ENCODE data around the gene XXYLT1.

Gene XXYLT1

GRCh38 chr3:195143221-195143620 lies 127.7 kb downstream of the XXYLT1 start:
- no peaks in the 10 kb centered on the region for H3K27me3 ChIP-seq (ENCODE audit: insufficient read depth, insufficient read length)
- H3K9me3 ChIP-seq (ENCODE audit: insufficient read depth, low read length), result peaks cover 17% of the 10 kb centered on the region
- H3K36me3 ChIP-seq (ENCODE audit: insufficient read depth, insufficient read length, low read length), result peaks cover 14% of the 10 kb centered on the region
- H3K4me3 ChIP-seq (ENCODE audit: insufficient read length, low read depth), result no peak overlapping the region
- H3K4me1 ChIP-seq (ENCODE audit: insufficient read depth, insufficient read length), result peaks cover 3% of the 10 kb centered on the region
- no peak for DNase-seq (ENCODE audit: low read depth, low spot score)
- H3K9ac ChIP-seq (ENCODE audit: insufficient read length, low read depth), result no peak overlapping the region
- TF ChIP-seq YY1 (IDR thresholded peaks at IDR 0.05; ENCODE audit: insufficient read depth, insufficient read length) (no peak), SUZ12 (IDR thresholded peaks at IDR 0.05; ENCODE audit: extremely low read depth, insufficient read depth, insufficient read length) (no peak), ZNF274 (IDR thresholded peaks at IDR 0.05; ENCODE audit: low read depth, low read length) (no peak)

GRCh38 chr3:195142519-195142918 lies 128.4 kb downstream of the XXYLT1 start:
- H3K9ac ChIP-seq (ENCODE audit: insufficient read length, low read depth), result no peak overlapping the region
- DNase-seq (ENCODE audit: low read depth, low spot score), result no peak
- H3K36me3 ChIP-seq (ENCODE audit: insufficient read depth, insufficient read length, low read length), result peaks cover 14% of the 10 kb centered on the region
- TF ChIP-seq ZNF274 (IDR thresholded peaks at IDR 0.05; ENCODE audit: low read depth, low read length) (no peak), YY1 (IDR thresholded peaks at IDR 0.05; ENCODE audit: insufficient read depth, insufficient read length) (no peak), SUZ12 (IDR thresholded peaks at IDR 0.05; ENCODE audit: extremely low read depth, insufficient read depth, insufficient read length) (no peak)
- peaks cover 3% of the 10 kb centered on the region for H3K4me1 ChIP-seq (ENCODE audit: insufficient read depth, insufficient read length)
- H3K27me3 ChIP-seq (ENCODE audit: insufficient read depth, insufficient read length), result no peaks in the 10 kb centered on the region
- peaks cover 17% of the 10 kb centered on the region for H3K9me3 ChIP-seq (ENCODE audit: insufficient read depth, low read length)
- H3K4me3 ChIP-seq (ENCODE audit: insufficient read length, low read depth), result no peak overlapping the region

GRCh38 chr3:195140816-195141793 lies 129.9 kb downstream of the XXYLT1 start:
- Histone ChIP-seq H3K36me3 (ENCODE audit: insufficient read depth, insufficient read length, low read length) (peaks cover 19% of the 10 kb centered on the region), H3K4me3 (ENCODE audit: insufficient read length, low read depth) (no peak overlapping the region), H3K4me1 (ENCODE audit: insufficient read depth, insufficient read length) (peaks cover 3% of the 10 kb centered on the region), H3K9me3 (ENCODE audit: insufficient read depth, low read length) (peaks cover 17% of the 10 kb centered on the region), H3K27me3 (ENCODE audit: insufficient read depth, insufficient read length) (no peaks in the 10 kb centered on the region), H3K9ac (ENCODE audit: insufficient read length, low read depth) (no peak overlapping the region)
- no peak for DNase-seq (ENCODE audit: low read depth, low spot score)
- no peak for TF ChIP-seq SUZ12 (IDR thresholded peaks at IDR 0.05; ENCODE audit: extremely low read depth, insufficient read depth, insufficient read length)
- TF ChIP-seq ZNF274 (IDR thresholded peaks at IDR 0.05; ENCODE audit: low read depth, low read length), result no peak
- no peak for TF ChIP-seq YY1 (IDR thresholded peaks at IDR 0.05; ENCODE audit: insufficient read depth, insufficient read length)

DNA sequence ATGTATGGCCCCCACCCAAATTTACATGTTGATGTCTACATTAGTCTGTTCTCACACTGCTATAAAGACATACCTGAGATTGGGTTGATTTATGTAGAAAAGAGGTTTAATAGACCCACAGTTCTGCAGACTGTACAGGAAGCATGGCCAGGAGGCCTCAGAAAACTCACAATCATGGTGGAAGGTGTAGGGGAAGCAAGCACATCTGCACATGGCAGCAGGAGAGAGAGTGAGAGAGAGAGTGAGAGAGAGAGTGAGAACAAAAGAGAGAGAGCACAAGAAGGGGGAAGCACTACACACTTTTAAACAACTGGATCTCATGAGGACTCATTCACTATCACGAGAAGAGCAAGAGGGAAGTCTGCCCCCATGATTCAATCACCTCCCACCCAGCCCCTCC lies 130.5 kb downstream of the XXYLT1 start:
- peaks cover 3% of the 10 kb centered on the region for H3K4me1 ChIP-seq (ENCODE audit: insufficient read depth, insufficient read length)
- peaks cover 17% of the 10 kb centered on the region for H3K9me3 ChIP-seq (ENCODE audit: insufficient read depth, low read length)
- H3K9ac ChIP-seq (ENCODE audit: insufficient read length, low read depth), result no peak overlapping the region
- no peak for DNase-seq (ENCODE audit: low read depth, low spot score)
- TF ChIP-seq SUZ12 (IDR thresholded peaks at IDR 0.05; ENCODE audit: extremely low read depth, insufficient read depth, insufficient read length) (no peak), YY1 (IDR thresholded peaks at IDR 0.05; ENCODE audit: insufficient read depth, insufficient read length) (no peak), ZNF274 (IDR thresholded peaks at IDR 0.05; ENCODE audit: low read depth, low read length) (no peak)
- H3K36me3 ChIP-seq (ENCODE audit: insufficient read depth, insufficient read length, low read length), result peaks cover 18% of the 10 kb centered on the region
- no peaks in the 10 kb centered on the region for H3K27me3 ChIP-seq (ENCODE audit: insufficient read depth, insufficient read length)
- no peak overlapping the region for H3K4me3 ChIP-seq (ENCODE audit: insufficient read length, low read depth)

DNA sequence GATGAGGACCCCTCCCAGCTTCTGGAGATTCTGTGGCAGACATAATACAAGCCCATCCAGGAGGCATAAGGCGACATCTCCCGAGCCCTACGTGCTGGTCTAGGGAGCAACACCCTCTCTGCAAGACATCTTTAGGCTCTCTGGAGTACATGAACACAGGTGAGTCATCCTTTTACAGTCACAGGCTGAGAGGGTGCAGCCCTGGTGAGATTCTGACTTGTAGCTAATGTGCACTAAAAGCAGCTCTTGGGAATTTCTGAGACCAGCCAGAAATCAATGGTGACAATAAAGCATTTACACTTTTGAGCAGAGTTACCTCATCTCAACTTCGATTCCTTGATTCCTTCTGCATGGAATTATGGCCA lies 131.1 kb downstream of the XXYLT1 start:
- Histone ChIP-seq H3K4me3 (ENCODE audit: insufficient read length, low read depth) (no peak overlapping the region), H3K4me1 (ENCODE audit: insufficient read depth, insufficient read length) (peaks cover 3% of the 10 kb centered on the region), H3K9ac (ENCODE audit: insufficient read length, low read depth) (no peak overlapping the region), H3K9me3 (ENCODE audit: insufficient read depth, low read length) (peaks cover 17% of the 10 kb centered on the region), H3K36me3 (ENCODE audit: insufficient read depth, insufficient read length, low read length) (peaks cover 17% of the 10 kb centered on the region), H3K27me3 (ENCODE audit: insufficient read depth, insufficient read length) (no peaks in the 10 kb centered on the region)
- no peak for DNase-seq (ENCODE audit: low read depth, low spot score)
- no peak for TF ChIP-seq SUZ12 (IDR thresholded peaks at IDR 0.05; ENCODE audit: extremely low read depth, insufficient read depth, insufficient read length)
- no peak for TF ChIP-seq YY1 (IDR thresholded peaks at IDR 0.05; ENCODE audit: insufficient read depth, insufficient read length)
- no peak for TF ChIP-seq ZNF274 (IDR thresholded peaks at IDR 0.05; ENCODE audit: low read depth, low read length)

DNA sequence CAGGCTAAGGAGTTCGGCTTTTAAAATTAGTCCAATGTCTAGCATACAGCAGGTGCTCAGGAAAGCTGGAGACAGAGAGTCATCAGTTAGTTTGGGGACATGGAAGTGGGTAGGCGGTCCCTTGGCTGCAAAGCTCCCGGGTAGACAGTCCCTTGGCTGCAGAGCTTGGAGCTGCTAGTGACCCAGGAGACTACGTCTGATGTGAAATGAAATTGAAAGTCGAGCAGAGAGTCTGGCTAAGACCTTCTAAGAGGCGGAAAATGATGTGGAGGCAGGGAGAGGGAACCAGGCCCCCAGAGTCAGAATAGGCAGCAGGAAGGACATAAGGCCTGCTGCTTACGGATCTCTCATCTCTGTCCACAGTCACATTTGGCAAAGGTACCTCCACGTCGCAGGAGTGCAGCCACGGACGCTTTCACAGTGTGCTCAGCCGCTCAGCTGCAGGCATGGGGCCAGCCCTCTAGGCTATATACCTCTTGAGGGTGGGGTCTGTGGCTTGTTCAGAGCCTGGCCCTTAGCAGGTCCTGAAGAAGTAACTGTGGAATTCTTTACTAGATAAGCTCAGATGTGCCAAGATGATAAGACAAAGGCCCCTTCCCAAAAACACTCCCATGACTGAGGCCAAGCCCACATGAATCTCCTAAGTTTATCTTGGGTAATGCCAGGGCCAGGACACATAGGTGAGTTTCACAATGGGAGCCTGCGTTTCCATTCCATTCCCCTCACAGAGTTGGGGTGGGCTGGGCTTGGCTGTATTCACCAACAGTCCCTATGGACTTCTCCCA lies 131.7 kb downstream of the XXYLT1 start:
- DNase-seq (ENCODE audit: low read depth, low spot score), result no peak
- TF ChIP-seq YY1 (IDR thresholded peaks at IDR 0.05; ENCODE audit: insufficient read depth, insufficient read length) (no peak), SUZ12 (IDR thresholded peaks at IDR 0.05; ENCODE audit: extremely low read depth, insufficient read depth, insufficient read length) (no peak), ZNF274 (IDR thresholded peaks at IDR 0.05; ENCODE audit: low read depth, low read length) (no peak)
- H3K4me1 ChIP-seq (ENCODE audit: insufficient read depth, insufficient read length), result peaks cover 3% of the 10 kb centered on the region

More for the DNA sequence above, 131.7 kb downstream of the XXYLT1 start:
- Histone ChIP-seq H3K27me3 (ENCODE audit: insufficient read depth, insufficient read length) (no peaks in the 10 kb centered on the region), H3K4me3 (ENCODE audit: insufficient read length, low read depth) (no peak overlapping the region), H3K9ac (ENCODE audit: insufficient read length, low read depth) (no peak overlapping the region), H3K36me3 (ENCODE audit: insufficient read depth, insufficient read length, low read length) (peaks cover 19% of the 10 kb centered on the region), H3K9me3 (ENCODE audit: insufficient read depth, low read length) (peaks cover 17% of the 10 kb centered on the region)
